Measurements from ENCODE around the gene TSPOAP1. TPM values are rescaled to one million over a fixed set of nuclear protein-coding genes. Genes with fewer than 3 reads are reported as not detected.
A peak's percentile ranks its signal among the peaks of the same experiment; 100 is the strongest.

Gene TSPOAP1
- total and polyA plus RNA-seq, 10 of the 15 experiments (the other 5 are each of a cell fraction or from before 2014, with no cell fraction given): 0.58 to 16.4 (median 4.2) TPM; not detected in 1

DNA sequence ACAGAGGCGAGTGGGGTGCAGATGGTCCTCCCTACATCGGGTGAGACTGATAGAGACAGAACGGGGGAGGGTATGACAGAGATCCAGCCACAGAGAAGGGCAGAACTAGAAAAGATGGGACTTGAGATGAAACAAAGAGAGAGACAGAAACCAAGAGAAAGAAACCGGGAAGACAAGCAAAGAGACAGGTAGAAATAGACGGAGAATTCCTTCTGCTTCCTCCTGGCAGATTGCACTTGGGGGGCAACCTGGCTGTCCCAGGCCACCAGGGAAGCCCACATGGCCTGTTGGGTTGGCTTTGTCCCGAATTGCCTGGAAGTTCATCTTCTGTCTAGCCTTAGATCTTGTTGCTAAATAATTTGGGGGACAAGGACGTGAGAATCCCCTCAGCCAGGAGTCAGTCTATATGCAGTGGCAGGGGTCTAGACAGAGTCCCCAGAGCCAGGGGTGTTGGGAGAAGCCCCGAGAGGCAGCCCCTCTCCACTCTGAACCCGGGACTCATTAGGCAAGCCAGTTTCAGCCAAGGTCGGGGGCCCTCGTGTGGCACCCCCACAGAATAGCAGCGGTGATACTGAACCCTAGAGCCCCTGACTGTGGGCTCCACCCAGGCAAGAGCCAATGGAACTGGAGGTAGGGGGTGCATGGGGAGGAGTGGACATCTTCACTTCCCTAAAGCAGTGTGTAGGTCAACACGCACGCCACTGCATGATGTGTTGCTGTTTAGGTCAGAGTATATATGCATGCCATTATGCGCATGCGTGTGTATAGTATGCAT, 627 bp upstream of the TSPOAP1 start (continued):
- no peak for TF ChIP-seq ZNF592 (IDR thresholded peaks at IDR 0.05)
- no peak for TF ChIP-seq ZNF207 (IDR thresholded peaks at IDR 0.05; ENCODE audit: borderline replicate concordance)
- TF ChIP-seq SUPT20H (IDR thresholded peaks at IDR 0.05; ENCODE audit: borderline replicate concordance, control insufficient read depth, low read depth, low read length): no peak
- TF ChIP-seq MXI1 (IDR thresholded peaks at IDR 0.05; ENCODE audit: low read depth, low read length): peak; percentile 11
- TF ChIP-seq, protein P1, sequence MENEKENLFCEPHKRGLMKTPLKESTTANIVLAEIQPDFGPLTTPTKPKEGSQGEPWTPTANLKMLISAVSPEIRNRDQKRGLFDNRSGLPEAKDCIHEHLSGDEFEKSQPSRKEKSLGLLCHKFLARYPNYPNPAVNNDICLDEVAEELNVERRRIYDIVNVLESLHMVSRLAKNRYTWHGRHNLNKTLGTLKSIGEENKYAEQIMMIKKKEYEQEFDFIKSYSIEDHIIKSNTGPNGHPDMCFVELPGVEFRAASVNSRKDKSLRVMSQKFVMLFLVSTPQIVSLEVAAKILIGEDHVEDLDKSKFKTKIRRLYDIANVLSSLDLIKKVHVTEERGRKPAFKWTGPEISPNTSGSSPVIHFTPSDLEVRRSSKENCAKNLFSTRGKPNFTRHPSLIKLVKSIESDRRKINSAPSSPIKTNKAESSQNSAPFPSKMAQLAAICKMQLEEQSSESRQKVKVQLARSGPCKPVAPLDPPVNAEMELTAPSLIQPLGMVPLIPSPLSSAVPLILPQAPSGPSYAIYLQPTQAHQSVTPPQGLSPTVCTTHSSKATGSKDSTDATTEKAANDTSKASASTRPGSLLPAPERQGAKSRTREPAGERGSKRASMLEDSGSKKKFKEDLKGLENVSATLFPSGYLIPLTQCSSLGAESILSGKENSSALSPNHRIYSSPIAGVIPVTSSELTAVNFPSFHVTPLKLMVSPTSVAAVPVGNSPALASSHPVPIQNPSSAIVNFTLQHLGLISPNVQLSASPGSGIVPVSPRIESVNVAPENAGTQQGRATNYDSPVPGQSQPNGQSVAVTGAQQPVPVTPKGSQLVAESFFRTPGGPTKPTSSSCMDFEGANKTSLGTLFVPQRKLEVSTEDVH (IDR thresholded peaks at IDR 0.05; ENCODE audit: low read depth, partially characterized antibody): peak; percentile 86
- peak; percentile 67 for TF ChIP-seq PRDM15 (CRISPR knock-in tag; IDR thresholded peaks at IDR 0.05)

Data from GM12878 (cell line).